K562 (cell line): ENCODE measurements around the gene KRT6C. TPM values are rescaled to one million over a fixed set of nuclear protein-coding genes. Genes with fewer than 3 reads are reported as not detected.
"Not testable (repeated sequence)": the region's sequence is repeated elsewhere in the genome, so short reads cannot be mapped to it uniquely, and the experiment has no call there.

Experiments used
- ATAC-seq: fragments of 200-7000 bp; cut with Tn5 transposase; 3 replicates; pipeline ENCODE4 v1.9.1; 2020; ENCODE audit warnings: moderate library complexity
- BruUV-seq: library from RNA; stranded (reverse); fragments of 400-500 nt; replicated peaks from 2 replicates; lab custom pipeline; 2021; lab: Mats Ljungman, UMichigan
- CTCF ChIA-PET: fragments of 300-600 bp; formaldehyde crosslinking; extraction: SDS; loops from one replicate; lab custom pipeline; 2021; ENCODE audit warnings: low intra/inter-chr PET ratio; lab: Yijun Ruan, JAX
- POLR2A ChIA-PET: fragments of 300-600, 350-650 bp; sonication (Branson Sonifier 250); formaldehyde crosslinking; extraction: SDS; loops from one replicate; lab custom pipeline; 2021; ENCODE audit warnings: antibody characterized with exemption, inconsistent platforms; lab: Yijun Ruan, JAX
- DNase-seq, 4 experiments: peaks; one replicate each; pipeline versions ENCODE4 v3.0.0 to v3.0.0-alpha.2; 2011 to 2018; ENCODE audit warnings: low spot score in 3 of 4, mixed read lengths in 3 of 4; ENCODE audit errors: extremely low read depth in 1 of 4
- FAIRE-seq: peaks from 2 replicates; lab custom pipeline; 2011; peaks lifted over from hg19 to GRCh38; lab: Jason Lieb, UNC
- H2AFZ ChIP-seq: 2 replicates; pipeline ENCODE4 v1.6.0; 2011; ENCODE audit warnings: low read depth, low read length, control low read depth, inconsistent platforms
- H3K27ac ChIP-seq: fragments of 200-600 bp; 3 replicates; pipeline ENCODE4 v1.8.0; 2011; ENCODE audit warnings: low read depth, mild to moderate bottlenecking, control low read depth, inconsistent platforms, low read length, moderate library complexity, mixed read lengths; ENCODE audit errors: extremely low read depth
- H3K27me3 ChIP-seq, 2 experiments: fragments of 300-600 bp in 1 of 2; 2 replicates in 1 of 2; 3 replicates in 1 of 2; pipeline versions ENCODE4 v1.6.0 to v1.8.0; 2011; ENCODE audit warnings: inconsistent platforms in 2 of 2, low read length in 2 of 2, mild to moderate bottlenecking in 1 of 2, mixed read lengths in 1 of 2, moderate library complexity in 1 of 2; ENCODE audit not compliant: control insufficient read depth in 2 of 2, insufficient read depth in 2 of 2
- H3K36me3 ChIP-seq: fragments of 300-600 bp; 3 replicates; pipeline ENCODE4 v1.8.0; 2011; ENCODE audit warnings: mild to moderate bottlenecking, low read length, inconsistent platforms; ENCODE audit not compliant: control insufficient read depth, insufficient read depth
- H3K4me1 ChIP-seq, 2 experiments: fragments of 200-600 bp in 1 of 2; replicated peaks in 1 of 2; 2 replicates in 1 of 2; 3 replicates in 1 of 2; pipeline versions ENCODE4 v1.5.1 to v1.8.0; 2011; ENCODE audit warnings: inconsistent platforms in 2 of 2, low read length in 2 of 2, mild to moderate bottlenecking in 1 of 2, mixed read lengths in 1 of 2, moderate library complexity in 1 of 2; ENCODE audit not compliant: control insufficient read depth in 2 of 2, insufficient read depth in 2 of 2
- H3K4me2 ChIP-seq: 2 replicates; pipeline ENCODE4 v1.6.1; 2011; ENCODE audit warnings: low read length, control low read depth, inconsistent platforms, mixed read lengths; ENCODE audit not compliant: insufficient read depth
- H3K4me3 ChIP-seq: fragments of 200-600 bp; sonication (generic), shearing (Covaris generic); 2 replicates; pipeline ENCODE4 v1.5.1; 2016; ENCODE audit warnings: control low read depth, inconsistent platforms
- H3K79me2 ChIP-seq: fragments of 200-600 bp; 3 replicates; pipeline ENCODE4 v1.8.0; 2011; ENCODE audit warnings: low read length, inconsistent platforms; ENCODE audit not compliant: control insufficient read depth, insufficient read depth
- H3K9ac ChIP-seq, 2 experiments: 2 replicates each; pipeline versions ENCODE4 v1.6.0 to v1.6.1; 2011; ENCODE audit warnings: low read depth in 2 of 2, low read length in 2 of 2, control low read depth in 1 of 2, inconsistent platforms in 1 of 2, mild to moderate bottlenecking in 1 of 2, mixed read lengths in 1 of 2; ENCODE audit not compliant: insufficient read depth in 1 of 2
- H3K9me1 ChIP-seq: one replicate; pipeline ENCODE4 v1.6.0; 2011; ENCODE audit warnings: inconsistent platforms, mild to moderate bottlenecking, low read length, moderate library complexity; ENCODE audit not compliant: control insufficient read depth, insufficient read depth
- H3K9me3 ChIP-seq: replicated peaks from 2 replicates; pipeline ENCODE4 v1.5.1; 2011; ENCODE audit warnings: low read depth, low read length, inconsistent platforms; ENCODE audit not compliant: control insufficient read depth, insufficient read depth
- H4K20me1 ChIP-seq: replicated peaks from 2 replicates; pipeline ENCODE4 v1.6.1; 2011; ENCODE audit warnings: low read length, inconsistent platforms, mixed read lengths; ENCODE audit not compliant: control insufficient read depth, insufficient read depth
- BRCA1 ChIP-seq, 2 experiments: fragments of 450-650 bp in 1 of 2; sonication (generic) in 1 of 2; formaldehyde crosslinking in 1 of 2; IDR thresholded peaks; 2 replicates each; pipeline versions ENCODE4 v1.5.0 to v1.6.1; 2017 to 2020; ENCODE audit warnings: mild to moderate bottlenecking in 1 of 2, missing genetic modification reagents in 1 of 2
- CBFA2T3 ChIP-seq: fragments of 450-650 bp; IDR thresholded peaks from 2 replicates; pipeline ENCODE4 v1.6.1; 2017
- ESRRB ChIP-seq: fragments of 250-450 bp; sonication (Bioruptor Pico); IDR thresholded peaks from 2 replicates; pipeline ENCODE4 v1.5.0; 2020; ENCODE audit warnings: mild to moderate bottlenecking, moderate library complexity, borderline replicate concordance
- HMBOX1 ChIP-seq: sonication (generic); IDR thresholded peaks from 2 replicates; pipeline ENCODE4 v1.6.1; 2016
- L3MBTL2 ChIP-seq: fragments of 450-650 bp; IDR thresholded peaks from 2 replicates; pipeline ENCODE4 v1.6.1; 2016; ENCODE audit warnings: mild to moderate bottlenecking, moderate library complexity
- NCOA6 ChIP-seq: fragments of 450-650 bp; IDR thresholded peaks from 2 replicates; pipeline ENCODE4 v1.6.1; 2017; ENCODE audit warnings: mild to moderate bottlenecking
- USF1 ChIP-seq: sonication (generic); formaldehyde crosslinking; IDR thresholded peaks from 2 replicates; pipeline ENCODE4 v1.9.0; 2022; ENCODE audit warnings: mild to moderate bottlenecking, missing genetic modification reagents
- ZNF239 ChIP-seq: fragments of 250-450 bp; sonication (Bioruptor Pico); IDR thresholded peaks from 2 replicates; pipeline ENCODE4 v1.4.0; 2020; ENCODE audit warnings: mild to moderate bottlenecking
- WGBS: fragments of 100-300 bp; shearing (Covaris generic); methylation state at CpG from one replicate; pipeline ENCODE4 v1.1.6; 2016; ENCODE audit warnings: low coverage, mixed read lengths; ENCODE audit not compliant: insufficient coverage; ENCODE audit errors: missing lambda C conversion rate; 5-methylcytosine and 5-hydroxymethylcytosine counted together
- in situ Hi-C: fragments of 300-500 bp; cut with MboI; formaldehyde crosslinking; loops from 4 replicates; pipeline ENCODE4 v1.15.0; 2018; ENCODE audit warnings: inconsistent platforms, mixed read lengths
- intact Hi-C: fragments of 100-400 bp; cut with micrococcal nuclease; formaldehyde crosslinking; loops from 2 replicates; pipeline ENCODE4 v1.14.2; 2022
- polyA plus RNA-seq, 8 experiments: library from polyadenylated mRNA; depleted of rRNA in 4 of 8; stranded (reverse) in 5 of 8; unstranded in 3 of 8; fragments of >200 nt; fragmentation: Nextera tagmentation in 2 of 8; fragmentation: Illumina TruSeq in 1 of 8; extraction: Ambion mirVana in 2 of 8; extraction: Trizol in 1 of 8; gene quantifications; 2 replicates each; pipeline versions ENCODE4 v1.2.1 to v1.2.3, GENCODE V29; 2011 to 2014; ENCODE audit warnings: inconsistent platforms in 1 of 8, missing spikeins in 1 of 8
- total RNA-seq, 7 experiments: library from RNA; depleted of rRNA in 6 of 7; stranded (reverse); fragments of >200 nt in 6 of 7; fragmentation: Illumina TruSeq in 2 of 7; extraction: Trizol in 2 of 7; gene quantifications; 2 replicates each; pipeline versions ENCODE4 v1.2.1 to v1.2.3, GENCODE V29; 2011 to 2021; ENCODE audit warnings: low replicate concordance in 1 of 7

The KRT6C gene
- total and polyA plus RNA-seq, 9 of the 15 experiments (the other 6 are each of a cell fraction or from before 2014, with no cell fraction given): not detected

- TF ChIP-seq ESRRB (CRISPR knock-in tag): no peak
Observed at GRCh38 chr12:52452101-52452500, 21.5 kb downstream of the KRT6C start, which contains the start of gene KRT6B (continued).

GRCh38 chr12:52448228-52448627 is 25.4 kb downstream of the KRT6C start:
- H3K9ac ChIP-seq: no peak overlapping the region
- H3K4me3 ChIP-seq: no peak overlapping the region
- ChIA-PET POLR2A (interaction anchor here (0.6 to 1.1 kb wide), 2 partner anchors 165 to 238 kb away, joined by 3 to 6 read pairs; no protein-coding TSS in a partner anchor), CTCF (no interaction called here)
- no peak for TF ChIP-seq HMBOX1
- TF ChIP-seq ESRRB (CRISPR knock-in tag): no peak
- TF ChIP-seq CBFA2T3: no peak
- TF ChIP-seq BRCA1 (IDR thresholded peaks at IDR 0.05): no peak
- TF ChIP-seq BRCA1 (CRISPR knock-in tag; IDR thresholded peaks at IDR 0.05): no peak
- no peak for TF ChIP-seq ZNF239
- no peak for TF ChIP-seq L3MBTL2
- no peak for TF ChIP-seq USF1
- TF ChIP-seq NCOA6: no peak
- no peak overlapping the region for H2AFZ ChIP-seq
- H3K27me3 ChIP-seq: peaks cover 5 to 33% of the 10 kb centered on the region in 2 experiments; a peak in 2 of 5 replicates
- H3K79me2 ChIP-seq: no peaks in the 10 kb centered on the region
- no peak overlapping the region for H3K27ac ChIP-seq
- DNase-seq: no peak
- H4K20me1 ChIP-seq: no peaks in the 10 kb centered on the region; the same call in 1 of the 2 replicates
- no peaks in the 10 kb centered on the region for H3K9me3 ChIP-seq
- no TSS peak for BruUV-seq
- H3K36me3 ChIP-seq: no peaks in the 10 kb centered on the region
- FAIRE-seq: no peak
- WGBS: 0% methylated on average over 3 of the region's 3 CpGs
- no peak for ATAC-seq
- in situ Hi-C loops (no loop called here), intact Hi-C loops (no loop called here)
- H3K9me1 ChIP-seq: no peaks in the 10 kb centered on the region
- no peak overlapping the region for H3K4me2 ChIP-seq
- H3K4me1 ChIP-seq: no peaks in the 10 kb centered on the region

GRCh38 chr12:52447196-52447595 is 26.4 kb downstream of the KRT6C start:
- ATAC-seq, FAIRE-seq, H3K27ac ChIP-seq, H3K79me2 ChIP-seq, H3K9me1 ChIP-seq, intact Hi-C loops, H3K9ac ChIP-seq, CTCF ChIA-PET, H3K4me2 ChIP-seq, H3K4me3 ChIP-seq, DNase-seq, BruUV-seq, H3K9me3 ChIP-seq, H3K36me3 ChIP-seq, in situ Hi-C loops, H2AFZ ChIP-seq, H4K20me1 ChIP-seq, H3K4me1 ChIP-seq: not testable (repeated sequence)
- POLR2A ChIA-PET: interaction anchor here (0.6 kb wide), 1 partner anchor 917 kb away, joined by 4 read pairs; no protein-coding TSS in a partner anchor
- 2% methylated on average over 7 of the region's 11 CpGs for WGBS
- peaks cover 2 to 33% of the 10 kb centered on the region in 2 experiments; a peak in 2 of 5 replicates for H3K27me3 ChIP-seq
